AG08395 (cell line): ENCODE data around the gene PKMYT1.
A peak's percentile ranks its signal among the peaks of the same experiment; 100 is the strongest.

Source experiments
- DNase-seq: peaks from one replicate; pipeline ENCODE4 v3.0.0; 2012; ENCODE audit warnings: mixed read lengths, low spot score

PKMYT1 gene

DNA sequence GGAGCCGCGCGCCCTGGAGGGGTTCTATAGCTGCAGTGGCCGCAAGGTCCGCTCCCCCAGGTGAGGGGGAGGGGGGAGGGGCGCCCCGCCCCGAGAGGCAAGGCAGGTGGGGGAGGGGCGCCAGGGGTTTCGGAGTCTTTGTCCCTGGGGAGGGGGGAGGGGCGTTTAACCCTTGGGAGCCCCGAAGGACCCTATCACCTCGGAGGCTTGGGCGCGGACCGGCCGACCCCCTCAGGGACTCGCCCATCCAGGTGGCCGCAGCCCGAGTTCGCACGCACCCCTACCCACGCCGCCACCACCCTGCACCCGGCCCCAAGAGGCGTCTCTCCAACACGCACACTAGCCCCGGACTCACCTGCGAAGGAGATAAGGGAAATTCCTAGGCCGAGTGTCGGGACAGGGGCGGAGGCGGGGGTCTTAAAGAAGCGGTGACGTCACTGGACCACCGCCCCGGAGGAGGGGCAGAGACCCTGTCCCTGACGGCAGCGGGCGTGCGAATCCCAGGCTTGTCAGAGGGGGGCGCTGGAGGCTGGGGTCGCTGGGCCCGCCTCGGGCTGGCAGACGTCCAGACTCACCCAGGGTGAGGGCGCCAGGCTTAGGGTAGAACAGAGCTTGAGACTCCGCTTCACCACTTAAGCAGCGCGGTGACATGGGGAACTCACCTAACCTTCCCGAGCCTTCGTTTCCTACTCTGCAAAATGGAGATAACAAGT, 37.7 kb upstream of the PKMYT1 start, which contains the start of gene CLDN6:
Gene CLDN6 (minus strand): TSS at position 390 of the 713 bp plus-strand sequence. CDS start 2,162 bp downstream, outside the sequence.
- DNase-seq: no peak

DNA sequence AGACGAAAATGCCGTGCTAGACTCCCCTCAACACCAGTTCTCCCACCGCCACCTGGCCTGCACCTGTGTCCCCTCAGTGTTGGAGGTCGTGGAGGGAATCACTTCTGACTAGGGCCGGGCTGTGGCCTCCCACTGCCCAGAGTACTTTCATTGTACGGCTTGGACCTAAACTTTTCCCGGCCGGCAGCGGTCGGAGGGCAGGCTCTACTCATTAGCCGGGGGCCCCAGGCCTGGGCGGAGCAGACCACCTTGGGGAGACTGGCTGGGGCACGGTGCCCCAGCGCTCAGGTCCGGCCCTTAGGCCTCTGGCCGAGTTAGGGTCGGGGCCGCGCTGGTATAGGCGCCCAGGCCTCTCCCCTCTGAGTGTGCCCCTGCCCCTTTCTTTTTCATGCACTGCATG, 37.1 kb upstream of the PKMYT1 start:
- DNase-seq: no peak

DNA sequence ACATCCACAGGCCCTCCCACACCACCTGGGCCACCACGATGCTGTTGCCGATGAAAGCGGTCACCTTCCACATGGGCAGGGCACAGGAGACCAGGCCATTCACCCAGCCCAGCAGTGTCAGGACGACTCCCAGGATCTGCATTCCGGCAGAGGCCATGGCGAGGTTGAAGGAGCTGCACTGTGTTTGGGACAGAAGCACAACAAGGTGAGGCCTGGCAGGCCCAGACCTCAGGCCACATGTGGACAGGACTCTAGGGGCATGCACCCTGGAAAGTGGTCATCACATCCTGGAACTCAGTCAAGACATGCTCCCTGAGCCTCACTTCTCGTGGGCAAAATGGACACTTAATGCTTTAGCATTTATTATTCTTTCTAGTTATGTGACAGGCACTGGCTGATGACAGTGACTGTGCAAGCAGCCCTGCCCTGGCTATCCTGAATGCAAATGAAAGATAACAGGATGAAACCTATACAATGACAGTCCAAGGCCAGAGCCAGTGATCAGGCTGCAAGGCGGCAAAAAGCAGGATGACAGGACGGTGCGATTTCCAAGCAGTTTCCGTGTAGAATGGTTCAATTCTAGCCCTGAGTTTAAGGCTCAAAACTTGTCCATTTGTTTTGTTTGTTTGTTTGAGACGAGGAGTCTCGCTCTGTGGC, 35.7 kb upstream of the PKMYT1 start:
- DNase-seq: no peak

DNA sequence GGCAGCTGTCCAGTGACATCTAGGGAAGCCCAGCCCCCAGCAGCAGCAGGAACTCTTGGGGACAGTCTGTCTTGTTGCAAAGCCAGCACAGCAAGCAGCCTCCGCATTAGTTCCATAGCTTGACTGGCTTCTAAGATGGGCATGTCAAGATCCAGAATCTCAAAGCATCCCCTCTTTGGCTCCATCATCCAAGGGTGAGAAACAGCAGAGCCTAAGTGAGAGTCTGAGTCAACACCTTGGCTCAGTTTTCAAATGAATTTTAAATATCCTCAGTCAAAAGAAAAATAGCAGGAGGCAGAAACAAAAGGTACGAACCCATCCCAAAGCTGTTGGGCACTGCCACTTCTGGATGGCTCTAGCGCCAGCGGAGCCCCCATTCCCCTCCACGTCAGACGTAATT, 34.7 kb upstream of the PKMYT1 start:
- DNase-seq: no peak

DNA sequence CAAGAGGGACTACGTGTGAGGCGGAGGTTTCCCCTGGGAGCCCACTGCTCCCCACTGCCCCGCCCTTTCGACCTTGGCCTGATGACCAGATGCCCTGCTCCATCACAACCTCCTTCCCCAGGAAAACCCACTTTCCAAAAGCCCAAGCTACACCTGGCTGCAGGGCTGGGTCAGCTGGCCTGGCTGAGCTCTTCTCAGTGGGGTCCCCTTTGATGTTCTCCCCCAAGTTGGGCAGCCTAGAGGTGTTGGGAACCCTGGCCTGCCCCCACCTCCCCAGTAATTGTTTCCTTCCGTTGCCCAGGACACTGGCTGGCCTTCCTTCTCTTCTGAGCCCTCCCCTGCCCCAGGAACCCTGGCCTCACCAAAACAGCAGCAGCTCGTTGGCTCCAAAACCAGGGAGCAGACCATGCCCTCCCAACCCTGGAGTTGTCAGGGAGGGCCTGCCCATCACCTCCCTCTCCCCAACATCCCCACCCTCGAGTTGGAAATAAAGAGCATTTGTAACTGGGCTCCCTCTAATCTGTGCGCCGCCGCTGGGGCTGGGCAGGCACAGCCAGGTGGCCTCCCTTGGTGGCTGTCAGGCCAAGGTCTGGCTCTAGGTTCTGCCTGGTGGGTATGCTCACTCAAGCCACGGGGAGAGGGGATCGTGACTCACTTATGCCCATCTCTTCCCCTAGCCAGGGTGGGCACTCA, 33.9 kb upstream of the PKMYT1 start:
- DNase-seq: no peak

DNA sequence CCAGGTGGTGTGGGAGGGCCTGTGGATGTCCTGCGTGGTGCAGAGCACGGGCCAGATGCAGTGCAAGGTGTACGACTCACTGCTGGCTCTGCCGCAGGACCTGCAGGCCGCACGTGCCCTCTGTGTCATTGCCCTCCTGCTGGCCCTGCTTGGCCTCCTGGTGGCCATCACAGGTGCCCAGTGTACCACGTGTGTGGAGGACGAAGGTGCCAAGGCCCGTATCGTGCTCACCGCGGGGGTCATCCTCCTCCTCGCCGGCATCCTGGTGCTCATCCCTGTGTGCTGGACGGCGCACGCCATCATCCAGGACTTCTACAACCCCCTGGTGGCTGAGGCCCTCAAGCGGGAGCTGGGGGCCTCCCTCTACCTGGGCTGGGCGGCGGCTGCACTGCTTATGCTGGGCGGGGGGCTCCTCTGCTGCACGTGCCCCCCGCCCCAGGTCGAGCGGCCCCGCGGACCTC, 33.3 kb upstream of the PKMYT1 start:
- no peak for DNase-seq

DNA sequence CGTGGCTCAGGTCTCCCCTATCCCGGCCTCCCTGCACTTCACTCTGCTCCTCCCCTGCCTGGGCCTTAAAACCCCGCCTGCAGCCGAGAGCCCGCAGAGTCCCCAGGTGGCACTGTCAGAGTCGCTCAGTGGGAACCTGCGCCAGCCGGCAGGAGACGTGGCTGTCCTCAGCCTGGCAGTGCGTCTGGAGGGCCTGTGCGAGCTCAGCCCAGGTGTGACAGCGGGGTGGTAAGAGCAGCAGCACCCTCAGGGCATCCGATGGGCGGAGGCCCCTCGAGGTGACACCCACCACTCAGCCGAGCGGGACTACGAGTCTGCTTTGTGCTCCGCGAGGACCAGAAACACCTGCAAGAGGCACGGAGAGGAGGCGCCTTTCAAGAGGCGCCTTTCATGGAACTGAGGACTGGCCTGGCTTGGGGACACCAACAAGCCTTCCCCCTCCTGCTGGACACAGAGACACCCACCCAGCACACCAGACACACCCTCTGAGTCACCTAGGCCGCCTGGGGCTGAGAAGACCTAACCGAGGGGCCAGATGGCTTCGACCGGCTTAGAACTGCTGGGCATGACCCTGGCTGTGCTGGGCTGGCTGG, 32.7 kb upstream of the PKMYT1 start, which contains the start of gene CLDN9:
Gene CLDN9 (plus strand): TSS at position 96 of the 593 bp plus-strand sequence. CDS start 440 bp downstream, at position 536.
- no peak for DNase-seq

DNA sequence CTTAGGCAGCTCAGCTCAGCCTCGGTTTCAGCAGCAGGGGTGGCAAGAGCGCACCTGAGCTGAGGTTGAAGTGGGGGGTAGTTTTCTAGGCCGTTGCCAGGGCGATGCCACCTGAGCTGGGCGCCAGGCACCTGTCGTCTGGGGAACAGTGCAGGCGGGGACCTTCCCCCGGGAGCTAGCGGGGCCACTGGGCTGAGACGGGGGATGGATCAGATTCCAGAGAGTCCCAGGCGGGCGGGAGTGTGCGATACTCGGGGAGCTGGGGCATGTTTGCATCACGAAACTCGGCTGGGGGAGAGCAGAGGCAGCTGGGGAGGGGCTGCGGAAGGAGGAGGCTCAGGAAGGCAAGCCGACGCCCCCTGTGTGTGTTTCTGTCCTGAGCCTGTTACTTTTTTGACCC, 32.0 kb upstream of the PKMYT1 start:
- no peak for DNase-seq

DNA sequence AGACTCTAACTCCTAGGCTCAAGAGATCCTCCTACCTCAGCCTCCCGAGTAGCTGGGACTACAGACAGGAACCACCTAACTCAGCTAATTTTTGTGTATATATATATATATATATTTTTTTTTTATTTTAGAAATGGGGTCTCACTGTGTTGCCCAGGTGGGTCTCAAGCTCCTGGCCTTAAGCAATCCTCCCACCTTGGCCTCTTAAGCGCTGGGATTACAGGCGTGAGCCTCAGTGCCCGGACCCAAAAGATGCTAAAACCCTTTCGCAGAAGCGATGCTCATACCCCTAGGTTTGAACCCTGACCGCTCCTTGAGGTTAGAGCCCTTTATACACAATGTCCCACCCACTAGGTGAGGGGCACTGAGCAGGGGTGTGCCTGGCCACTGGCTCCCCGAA, 30.3 kb upstream of the PKMYT1 start:
- DNase-seq: no peak

DNA sequence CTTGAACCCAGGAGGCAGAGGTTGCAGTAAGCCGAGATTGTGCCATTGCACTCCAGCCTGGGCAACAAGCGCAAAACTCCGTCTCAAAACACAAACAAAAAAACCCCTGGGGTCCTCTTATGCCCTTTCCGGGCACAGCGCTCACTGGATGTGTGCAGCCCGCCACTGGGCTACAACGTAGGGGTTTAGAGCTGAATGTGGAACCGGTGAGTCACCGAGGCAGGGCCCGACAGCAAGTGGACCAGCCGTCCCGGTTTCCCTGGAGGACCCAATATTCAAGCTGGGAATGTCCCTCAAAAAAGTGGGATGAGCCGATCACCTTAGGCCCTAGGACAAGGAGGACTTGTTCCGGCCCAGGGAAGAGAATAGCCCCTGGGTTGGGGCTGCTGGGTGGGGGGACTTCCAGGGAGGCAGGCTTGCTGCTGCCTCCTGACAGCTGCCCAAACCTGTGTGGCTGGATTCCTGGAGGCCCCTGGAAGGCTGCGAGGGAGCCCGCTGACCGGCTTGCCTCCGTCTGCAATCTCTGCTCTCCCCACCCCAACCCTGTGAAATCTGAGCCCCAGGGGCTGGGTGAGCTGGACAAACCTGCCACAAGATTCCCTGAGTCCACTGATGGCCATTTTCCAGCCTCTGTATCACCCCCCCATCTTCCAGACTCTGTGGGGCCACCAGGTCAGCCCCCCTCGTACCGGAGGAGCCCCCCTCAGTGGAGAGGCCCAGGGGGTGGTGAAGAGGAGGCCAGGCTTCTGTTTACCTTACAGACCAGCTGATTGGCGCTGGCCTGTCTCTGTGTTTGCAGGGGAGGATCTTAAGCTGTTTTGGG, 29.5 kb upstream of the PKMYT1 start:
- DNase-seq: no peak

DNA sequence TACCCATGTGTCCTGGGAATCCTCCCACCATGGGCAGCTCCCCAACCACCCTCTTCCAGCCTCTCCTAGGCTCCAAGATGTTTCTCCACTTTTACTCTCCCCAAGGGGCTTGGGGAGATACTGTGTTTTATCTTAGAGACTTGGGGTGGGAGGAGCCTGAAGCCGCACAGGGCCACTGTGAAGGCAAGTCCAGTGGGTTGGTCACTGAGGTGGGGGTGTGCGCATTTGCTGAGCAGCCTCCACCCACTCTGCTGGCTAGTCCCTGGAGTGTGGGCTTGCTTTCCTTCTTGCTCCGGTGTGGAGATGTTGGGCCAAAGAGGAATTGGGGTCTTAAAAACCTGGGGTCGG, 28.4 kb upstream of the PKMYT1 start:
- DNase-seq: no peak

DNA sequence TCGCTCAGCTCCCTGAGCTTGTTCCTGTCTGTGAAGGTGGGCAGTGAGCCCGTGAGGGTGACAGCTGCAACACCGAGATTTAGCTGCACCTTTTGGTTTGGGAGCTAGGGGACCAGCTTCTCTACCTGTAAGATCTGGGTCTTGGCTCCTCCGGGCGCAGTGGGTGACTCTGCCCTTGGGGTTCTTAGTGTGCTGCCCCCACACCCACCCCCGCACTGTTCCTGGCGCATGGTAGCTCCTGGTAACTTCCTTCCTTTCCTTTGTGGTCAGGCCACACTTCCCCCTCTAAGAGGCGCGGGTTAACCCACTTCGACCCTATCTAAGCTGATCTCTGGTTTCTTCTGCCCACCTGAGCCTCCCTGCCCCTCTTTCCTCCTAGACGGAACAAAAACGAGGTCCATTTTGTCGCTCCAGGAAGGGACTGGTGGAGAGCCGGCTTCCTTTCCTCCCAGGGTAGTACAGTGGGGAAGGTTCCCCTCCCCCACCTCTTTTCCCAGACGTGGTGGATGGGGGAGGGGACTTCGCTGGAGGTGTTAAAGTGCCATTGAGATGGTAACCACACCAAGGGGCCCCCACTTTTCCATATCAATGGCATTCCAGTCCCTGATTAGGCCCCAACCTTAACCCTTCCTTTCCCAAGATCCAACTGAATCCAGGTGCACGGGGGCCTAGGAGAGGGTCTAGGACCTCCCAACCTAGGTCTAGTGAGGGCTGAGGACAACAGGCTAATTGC, 27.9 kb upstream of the PKMYT1 start:
- DNase-seq: no peak

DNA sequence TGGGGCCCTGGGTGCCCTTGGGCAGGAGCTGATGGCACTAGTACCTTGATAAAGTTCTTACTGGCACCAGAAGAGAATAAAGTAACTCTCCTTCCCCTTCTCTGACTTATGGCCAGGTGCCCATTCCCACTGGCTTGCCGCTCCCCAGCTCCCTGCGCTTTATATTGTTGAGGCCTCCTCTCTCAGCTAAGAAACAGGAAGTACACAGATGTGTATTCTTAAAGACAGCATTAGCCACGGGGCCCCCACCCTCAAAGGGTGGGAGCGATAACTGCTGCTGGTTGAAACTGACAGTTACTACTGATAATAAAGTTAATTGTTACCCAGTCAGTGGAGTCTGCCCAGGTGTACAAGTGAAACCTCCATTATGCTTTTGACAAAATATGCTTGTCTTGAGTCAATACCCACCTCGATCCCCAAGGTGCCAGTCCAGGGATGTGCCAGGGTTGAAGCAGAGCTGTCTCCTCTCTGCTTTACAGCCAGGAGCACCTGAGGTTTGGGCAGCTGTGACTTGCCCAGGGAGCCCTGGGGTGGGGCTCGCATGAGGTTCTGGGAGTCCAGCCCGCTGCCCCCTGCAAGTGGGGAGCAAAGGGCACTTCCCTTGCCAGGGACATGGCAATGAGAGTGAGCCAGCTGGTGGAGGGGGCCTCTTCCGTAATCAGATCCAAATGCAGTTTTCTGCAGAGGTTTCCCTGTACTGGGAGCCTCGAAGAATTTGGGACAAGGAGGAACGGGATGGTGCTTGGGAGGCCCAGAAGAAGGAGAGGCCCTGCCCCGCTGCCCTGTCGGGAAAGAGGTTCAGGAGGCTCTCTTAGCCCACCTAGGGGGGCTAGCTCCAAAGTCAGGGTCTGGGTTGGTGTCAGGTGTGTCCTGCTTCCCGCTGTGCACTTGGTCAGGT, 27.1 kb upstream of the PKMYT1 start:
- DNase-seq: no peak

DNA sequence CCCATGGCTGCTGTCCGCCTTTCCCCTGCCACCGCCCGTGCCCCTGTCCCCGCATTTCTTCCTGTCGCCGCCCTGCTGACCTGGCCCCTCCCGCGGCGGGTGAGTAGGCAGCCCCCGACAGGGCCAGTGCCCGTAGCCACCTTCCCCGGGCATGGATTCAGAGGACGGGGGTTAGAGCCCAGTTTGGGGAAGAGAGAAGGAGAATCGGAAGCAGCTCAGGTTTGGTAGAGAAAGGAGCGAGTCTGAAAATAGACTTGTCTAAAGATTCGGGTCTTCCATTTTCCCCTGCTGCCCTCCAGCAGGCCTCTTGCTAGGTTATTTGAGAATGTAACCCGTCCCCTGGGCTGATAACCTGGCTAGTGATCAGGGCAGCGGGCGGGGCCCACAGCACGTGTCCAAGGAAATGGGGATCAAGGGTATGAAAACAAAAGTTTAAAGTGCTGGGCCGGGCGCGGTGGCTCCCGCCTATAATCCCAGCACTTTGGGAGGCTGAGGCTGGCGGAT, 24.6 kb upstream of the PKMYT1 start:
- no peak for DNase-seq

DNA sequence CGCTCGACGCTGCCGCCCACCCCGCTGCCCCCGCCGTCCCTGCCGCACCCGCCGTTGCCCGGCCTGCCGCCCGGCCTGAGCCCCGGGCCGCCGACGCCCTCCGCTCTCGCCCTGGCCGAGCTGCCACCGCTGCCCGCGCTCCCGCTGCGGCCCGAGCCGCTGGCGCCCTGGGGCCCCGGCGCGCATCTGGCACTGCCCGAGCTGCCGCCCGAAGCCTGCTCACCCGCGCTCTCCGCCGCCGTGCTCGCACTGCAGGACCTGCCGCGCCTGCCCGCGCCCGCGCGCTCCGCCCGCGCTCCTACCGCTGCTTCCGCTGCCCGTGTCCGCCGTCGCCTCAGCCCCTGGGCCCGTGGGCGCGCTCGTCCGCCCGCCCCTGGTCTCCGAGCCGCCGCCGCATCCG, 24.1 kb upstream of the PKMYT1 start:
- DNase-seq: no peak

DNA sequence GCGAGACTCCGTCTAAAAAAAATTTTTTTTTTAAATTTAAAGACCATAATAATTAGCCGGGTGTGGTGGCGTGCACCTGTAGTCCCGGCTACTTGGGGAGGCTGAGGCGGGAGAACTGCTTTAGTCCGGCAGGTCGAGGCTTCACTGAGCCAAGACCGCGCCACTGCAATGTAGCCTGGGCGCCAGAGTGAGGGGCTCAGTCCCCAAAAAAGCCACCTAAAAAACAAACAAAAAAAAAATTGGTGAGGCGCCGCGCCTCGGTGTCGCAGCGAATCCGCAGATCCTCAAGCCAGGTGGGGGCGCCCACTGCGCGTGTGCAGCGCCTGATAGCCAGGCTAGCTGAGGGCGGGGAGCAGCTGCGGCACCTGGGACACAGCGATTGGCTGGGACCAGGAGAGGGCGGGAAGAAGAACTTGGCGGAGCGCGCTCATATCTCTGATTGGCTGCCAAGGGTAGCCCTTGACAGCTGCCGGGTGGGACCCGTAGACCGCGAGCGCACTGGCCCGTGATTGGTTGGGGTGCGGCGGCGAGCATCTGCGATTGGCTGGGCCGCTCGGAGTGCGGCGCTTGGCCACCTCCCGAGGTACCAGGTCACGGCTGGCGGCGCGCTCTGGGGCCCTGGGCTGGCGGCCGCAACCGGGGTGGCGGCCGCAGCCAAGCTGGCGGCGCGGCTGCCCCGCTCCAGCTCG, 23.5 kb upstream of the PKMYT1 start:
- DNase-seq: peak; percentile 100

DNA sequence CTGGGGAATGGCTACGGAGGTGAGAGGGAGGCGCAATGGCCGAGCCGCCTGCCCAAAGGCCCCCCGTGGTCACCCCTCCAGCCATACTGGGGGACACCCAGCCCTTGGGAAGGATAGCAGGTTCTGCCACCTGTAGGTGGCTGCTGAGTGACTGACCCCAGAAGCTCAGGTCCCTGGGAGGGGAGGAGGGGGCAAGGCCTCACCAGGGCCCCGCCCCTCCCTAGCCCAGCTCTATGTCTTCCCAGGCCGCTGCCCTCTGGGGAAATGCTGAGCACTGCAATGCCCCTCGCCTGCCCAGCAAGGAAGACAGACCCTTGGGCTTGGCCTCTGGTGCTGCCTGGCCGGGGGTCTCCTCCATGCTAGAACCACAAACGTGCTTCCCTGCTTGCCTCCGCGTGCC, 21.1 kb upstream of the PKMYT1 start:
- no peak for DNase-seq

DNA sequence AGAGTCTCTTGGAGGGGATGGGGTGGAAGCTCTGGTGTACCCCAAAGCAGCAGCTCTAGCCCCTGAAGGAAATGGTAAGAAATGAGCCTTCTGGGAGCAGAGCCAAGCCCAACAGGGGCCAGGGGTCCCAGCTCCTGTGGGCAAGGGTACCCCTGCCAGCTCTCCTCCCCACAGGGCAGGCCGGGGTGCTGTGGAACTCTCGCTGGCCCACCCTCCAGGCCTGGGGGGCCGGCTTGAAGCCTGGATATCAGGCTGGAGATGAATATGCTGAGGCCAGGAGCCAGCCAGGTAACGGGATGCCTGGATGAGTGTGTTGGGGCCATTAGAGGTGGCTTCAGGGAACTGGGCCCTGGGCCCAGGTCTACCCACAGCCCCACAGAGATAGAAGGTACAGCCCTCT, 20.3 kb upstream of the PKMYT1 start:
- no peak for DNase-seq

DNA sequence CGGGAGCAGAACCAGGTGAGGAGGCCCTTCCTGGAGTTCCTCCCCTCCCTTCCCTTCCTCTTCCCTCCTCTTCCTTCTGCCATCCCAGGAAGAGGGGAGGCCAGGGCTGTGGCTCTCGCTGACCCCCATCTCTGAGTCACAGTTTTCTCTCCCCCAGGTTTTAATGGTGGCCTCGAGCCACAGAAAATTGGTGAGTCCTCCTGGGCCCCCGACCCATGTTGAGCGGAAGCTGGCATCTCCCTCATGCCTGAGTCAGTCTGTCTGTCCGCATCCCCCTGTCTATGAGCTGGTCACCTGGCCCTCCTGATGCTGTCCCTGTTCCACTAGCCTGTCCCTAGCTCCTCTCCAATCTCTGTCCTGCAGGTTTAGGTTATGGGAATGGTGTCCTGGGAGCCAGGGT, 19.7 kb upstream of the PKMYT1 start:
- no peak for DNase-seq
